HepG2 (cell line): ENCODE measurements around the gene KLF15. TPM values are rescaled to one million over a fixed set of nuclear protein-coding genes. Genes with fewer than 3 reads are reported as not detected.

ENCODE experiments used
- BCL6 ChIP-seq: IDR thresholded peaks from 2 replicates; pipeline ENCODE4 v1.6.1; 2016; ENCODE audit warnings: missing genetic modification reagents, missing compliant biosample characterization
- CREB1 ChIP-seq, 2 experiments: fragments of 450-650 bp in 1 of 2; IDR thresholded peaks; 2 replicates each; pipeline ENCODE4 v1.6.1; 2016 to 2017; ENCODE audit warnings: control low read depth in 1 of 2, mild to moderate bottlenecking in 1 of 2, missing compliant biosample characterization in 1 of 2, missing genetic modification characterization in 1 of 2
- FOXO1 ChIP-seq: sonication (generic); formaldehyde crosslinking; IDR thresholded peaks from 2 replicates; pipeline ENCODE4 v1.4.0; 2020; ENCODE audit warnings: missing genetic modification reagents
- HNRNPL ChIP-seq: fragments of 200-400 bp; formaldehyde crosslinking; IDR thresholded peaks from 2 replicates; pipeline ENCODE4 v1.6.1; 2017; ENCODE audit warnings: mild to moderate bottlenecking, low read depth, low read length
- KAT8 ChIP-seq: IDR thresholded peaks from 2 replicates; pipeline ENCODE4 v1.6.1; 2016; ENCODE audit warnings: missing genetic modification reagents, missing compliant biosample characterization
- PPARG ChIP-seq: conservative IDR thresholded peaks from 2 replicates; pipeline ENCODE4 v1.6.1; 2016; ENCODE audit warnings: missing biosample characterization, missing genetic modification reagents
- SIX1 ChIP-seq: sonication (generic); formaldehyde crosslinking; IDR thresholded peaks from 2 replicates; pipeline ENCODE4 v1.4.0; 2020; ENCODE audit warnings: missing genetic modification reagents, borderline replicate concordance
- THAP11 ChIP-seq: IDR thresholded peaks from 2 replicates; pipeline ENCODE4 v1.6.1; 2016; ENCODE audit warnings: missing biosample characterization, missing genetic modification reagents
- ZBTB38 ChIP-seq: sonication (generic); formaldehyde crosslinking; IDR thresholded peaks from 2 replicates; pipeline ENCODE4 v1.5.1; 2020; ENCODE audit warnings: mild to moderate bottlenecking, missing genetic modification reagents
- ZNF281 ChIP-seq: sonication (generic); formaldehyde crosslinking; IDR thresholded peaks from 2 replicates; pipeline ENCODE4 v1.4.0; 2020; ENCODE audit warnings: missing genetic modification reagents, borderline replicate concordance
- ZNF644 ChIP-seq: IDR thresholded peaks from 2 replicates; pipeline ENCODE4 v1.6.1; 2016; ENCODE audit warnings: low read depth
- polyA plus RNA-seq, 8 experiments: library from polyadenylated mRNA; depleted of rRNA in 3 of 8; stranded (reverse) in 7 of 8; unstranded in 1 of 8; fragments of >200 nt; fragmentation: Illumina TruSeq in 4 of 8; extraction: Trizol in 4 of 8; gene quantifications; 2 replicates each; pipeline versions ENCODE4 v1.2.1 to v1.2.3, GENCODE V29; 2011 to 2016; ENCODE audit warnings: low read depth in 4 of 8, missing spikeins in 1 of 8, mixed read lengths in 1 of 8; ENCODE audit not compliant: insufficient read depth in 1 of 8
- total RNA-seq, 5 experiments: library from RNA; depleted of rRNA; stranded (reverse); fragments of >200 nt; fragmentation: Illumina TruSeq; extraction: Trizol; gene quantifications; 2 replicates each; pipeline ENCODE4 v1.2.3, GENCODE V29; 2016; ENCODE audit warnings: low read depth in 1 of 5
- TF ChIP-seq, protein P1 (sequence below): IDR thresholded peaks from 2 replicates; pipeline ENCODE4 v1.6.1; 2012; ENCODE audit warnings: low read depth, low read length, improper control_type of control experiment
- TF ChIP-seq, protein P2 (sequence below): sonication (generic); formaldehyde crosslinking; conservative IDR thresholded peaks from 2 replicates; pipeline ENCODE4 v1.4.0; 2020; ENCODE audit warnings: mild to moderate bottlenecking, missing genetic modification reagents, moderate library complexity
- TF ChIP-seq, protein P3 (sequence below): sonication (generic); formaldehyde crosslinking; IDR thresholded peaks from 2 replicates; pipeline ENCODE4 v1.4.0; 2020; ENCODE audit warnings: missing genetic modification reagents
- TF ChIP-seq, protein P4 (sequence below): sonication (generic); formaldehyde crosslinking; IDR thresholded peaks from 2 replicates; pipeline ENCODE4 v1.4.0; 2020; ENCODE audit warnings: mild to moderate bottlenecking, missing genetic modification reagents

Gene KLF15
- total and polyA plus RNA-seq, 2 of the 13 experiments (the other 11 are each of a cell fraction or from before 2014, with no cell fraction given) = 7.1 to 7.8 TPM

DNA sequence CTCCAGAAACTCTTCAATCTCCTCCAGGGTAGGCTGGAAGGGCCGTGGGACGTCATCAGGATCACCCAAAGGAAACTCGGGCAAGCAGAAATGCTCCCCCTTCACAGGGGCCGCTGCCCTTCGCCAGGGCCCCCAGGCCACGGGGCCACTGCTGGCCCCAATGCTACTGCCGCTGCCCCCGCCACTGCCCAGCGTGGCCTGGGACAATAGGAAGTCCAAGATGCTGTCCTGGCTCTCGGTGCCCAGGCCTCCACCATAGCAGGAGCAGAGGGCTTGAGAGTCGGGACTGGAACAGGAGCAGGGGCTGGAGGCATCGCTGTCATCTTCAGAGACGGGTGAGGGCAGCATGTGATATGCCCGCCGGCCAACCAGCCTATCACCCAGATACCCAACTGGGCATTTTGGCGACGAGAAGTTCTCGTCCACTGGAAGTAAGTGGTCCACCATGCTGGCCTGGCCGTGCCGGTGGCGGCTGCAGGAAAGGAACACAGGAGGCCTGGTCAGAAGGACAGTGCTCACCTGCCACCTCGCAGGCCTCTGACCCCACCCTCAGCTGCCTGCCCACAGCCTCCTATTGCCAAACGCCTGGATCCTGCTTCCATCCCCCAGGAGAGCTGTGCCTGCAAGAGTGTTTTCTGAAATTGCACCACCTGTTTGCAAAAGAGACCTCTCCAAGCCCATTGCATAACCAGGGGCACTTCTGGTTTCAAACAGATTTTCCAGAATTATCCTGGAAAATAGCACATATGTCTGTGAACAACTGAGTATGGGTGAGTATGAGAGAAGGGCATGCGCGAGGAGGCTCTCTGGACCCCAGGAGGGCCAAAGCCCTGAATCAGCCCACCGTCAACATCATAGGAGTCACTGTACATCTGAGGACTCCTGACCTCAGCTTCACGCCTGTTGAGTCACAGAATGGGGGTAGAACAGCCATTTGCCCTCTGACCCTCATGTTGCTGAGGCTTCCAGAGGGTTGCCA is 4.4 kb downstream of the KLF15 start (continued):
- TF ChIP-seq, protein P1, sequence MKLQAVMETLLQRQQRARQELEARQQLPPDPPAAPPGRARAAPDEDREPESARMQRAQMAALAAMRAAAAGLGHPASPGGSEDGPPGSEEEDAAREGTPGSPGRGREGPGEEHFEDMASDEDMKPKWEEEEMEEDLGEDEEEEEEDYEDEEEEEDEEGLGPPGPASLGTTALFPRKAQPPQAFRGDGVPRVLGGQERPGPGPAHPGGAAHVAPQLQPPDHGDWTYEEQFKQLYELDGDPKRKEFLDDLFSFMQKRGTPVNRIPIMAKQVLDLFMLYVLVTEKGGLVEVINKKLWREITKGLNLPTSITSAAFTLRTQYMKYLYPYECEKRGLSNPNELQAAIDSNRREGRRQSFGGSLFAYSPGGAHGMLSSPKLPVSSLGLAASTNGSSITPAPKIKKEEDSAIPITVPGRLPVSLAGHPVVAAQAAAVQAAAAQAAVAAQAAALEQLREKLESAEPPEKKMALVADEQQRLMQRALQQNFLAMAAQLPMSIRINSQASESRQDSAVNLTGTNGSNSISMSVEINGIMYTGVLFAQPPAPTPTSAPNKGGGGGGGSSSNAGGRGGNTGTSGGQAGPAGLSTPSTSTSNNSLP = 0 out of 2 replicates have a peak, but pooled peaks have one; percentile 25
- TF ChIP-seq SIX1 (CRISPR knock-in tag) (no peak), PPARG (CRISPR knock-in tag) (peak; percentile 53; the same call in 1 of the 2 replicates), HNRNPL (peak; percentile 59; the same call in 1 of the 2 replicates), FOXO1 (CRISPR knock-in tag) (peak; percentile 5; the same call in 1 of the 2 replicates), ZNF644 (CRISPR knock-in tag) (no peak), KAT8 (CRISPR knock-in tag) (0 out of 2 replicates have a peak, but pooled peaks have one; percentile 28), ZNF281 (CRISPR knock-in tag) (peak; percentile 63; the same call in 1 of the 2 replicates), ZBTB38 (0 out of 2 replicates have a peak, but pooled peaks have one; percentile 25), CREB1 (IDR thresholded peaks at IDR 0.05) (0 out of 2 replicates have a peak, but pooled peaks have one; percentile 5), CREB1 (CRISPR knock-in tag; IDR thresholded peaks at IDR 0.05) (no peak), THAP11 (CRISPR knock-in tag) (no peak), BCL6 (CRISPR knock-in tag) (0 out of 2 replicates have a peak, but pooled peaks have one; percentile 0)
- TF ChIP-seq, protein P2, sequence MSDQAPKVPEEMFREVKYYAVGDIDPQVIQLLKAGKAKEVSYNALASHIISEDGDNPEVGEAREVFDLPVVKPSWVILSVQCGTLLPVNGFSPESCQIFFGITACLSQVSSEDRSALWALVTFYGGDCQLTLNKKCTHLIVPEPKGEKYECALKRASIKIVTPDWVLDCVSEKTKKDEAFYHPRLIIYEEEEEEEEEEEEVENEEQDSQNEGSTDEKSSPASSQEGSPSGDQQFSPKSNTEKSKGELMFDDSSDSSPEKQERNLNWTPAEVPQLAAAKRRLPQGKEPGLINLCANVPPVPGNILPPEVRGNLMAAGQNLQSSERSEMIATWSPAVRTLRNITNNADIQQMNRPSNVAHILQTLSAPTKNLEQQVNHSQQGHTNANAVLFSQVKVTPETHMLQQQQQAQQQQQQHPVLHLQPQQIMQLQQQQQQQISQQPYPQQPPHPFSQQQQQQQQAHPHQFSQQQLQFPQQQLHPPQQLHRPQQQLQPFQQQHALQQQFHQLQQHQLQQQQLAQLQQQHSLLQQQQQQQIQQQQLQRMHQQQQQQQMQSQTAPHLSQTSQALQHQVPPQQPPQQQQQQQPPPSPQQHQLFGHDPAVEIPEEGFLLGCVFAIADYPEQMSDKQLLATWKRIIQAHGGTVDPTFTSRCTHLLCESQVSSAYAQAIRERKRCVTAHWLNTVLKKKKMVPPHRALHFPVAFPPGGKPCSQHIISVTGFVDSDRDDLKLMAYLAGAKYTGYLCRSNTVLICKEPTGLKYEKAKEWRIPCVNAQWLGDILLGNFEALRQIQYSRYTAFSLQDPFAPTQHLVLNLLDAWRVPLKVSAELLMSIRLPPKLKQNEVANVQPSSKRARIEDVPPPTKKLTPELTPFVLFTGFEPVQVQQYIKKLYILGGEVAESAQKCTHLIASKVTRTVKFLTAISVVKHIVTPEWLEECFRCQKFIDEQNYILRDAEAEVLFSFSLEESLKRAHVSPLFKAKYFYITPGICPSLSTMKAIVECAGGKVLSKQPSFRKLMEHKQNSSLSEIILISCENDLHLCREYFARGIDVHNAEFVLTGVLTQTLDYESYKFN (CRISPR knock-in tag) = peak; percentile 55
- TF ChIP-seq, protein P3, sequence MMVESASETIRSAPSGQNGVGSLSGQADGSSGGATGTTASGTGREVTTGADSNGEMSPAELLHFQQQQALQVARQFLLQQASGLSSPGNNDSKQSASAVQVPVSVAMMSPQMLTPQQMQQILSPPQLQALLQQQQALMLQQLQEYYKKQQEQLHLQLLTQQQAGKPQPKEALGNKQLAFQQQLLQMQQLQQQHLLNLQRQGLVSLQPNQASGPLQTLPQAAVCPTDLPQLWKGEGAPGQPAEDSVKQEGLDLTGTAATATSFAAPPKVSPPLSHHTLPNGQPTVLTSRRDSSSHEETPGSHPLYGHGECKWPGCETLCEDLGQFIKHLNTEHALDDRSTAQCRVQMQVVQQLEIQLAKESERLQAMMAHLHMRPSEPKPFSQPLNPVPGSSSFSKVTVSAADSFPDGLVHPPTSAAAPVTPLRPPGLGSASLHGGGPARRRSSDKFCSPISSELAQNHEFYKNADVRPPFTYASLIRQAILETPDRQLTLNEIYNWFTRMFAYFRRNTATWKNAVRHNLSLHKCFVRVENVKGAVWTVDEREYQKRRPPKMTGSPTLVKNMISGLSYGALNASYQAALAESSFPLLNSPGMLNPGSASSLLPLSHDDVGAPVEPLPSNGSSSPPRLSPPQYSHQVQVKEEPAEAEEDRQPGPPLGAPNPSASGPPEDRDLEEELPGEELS (CRISPR knock-in tag) = no peak
- TF ChIP-seq, protein P4, sequence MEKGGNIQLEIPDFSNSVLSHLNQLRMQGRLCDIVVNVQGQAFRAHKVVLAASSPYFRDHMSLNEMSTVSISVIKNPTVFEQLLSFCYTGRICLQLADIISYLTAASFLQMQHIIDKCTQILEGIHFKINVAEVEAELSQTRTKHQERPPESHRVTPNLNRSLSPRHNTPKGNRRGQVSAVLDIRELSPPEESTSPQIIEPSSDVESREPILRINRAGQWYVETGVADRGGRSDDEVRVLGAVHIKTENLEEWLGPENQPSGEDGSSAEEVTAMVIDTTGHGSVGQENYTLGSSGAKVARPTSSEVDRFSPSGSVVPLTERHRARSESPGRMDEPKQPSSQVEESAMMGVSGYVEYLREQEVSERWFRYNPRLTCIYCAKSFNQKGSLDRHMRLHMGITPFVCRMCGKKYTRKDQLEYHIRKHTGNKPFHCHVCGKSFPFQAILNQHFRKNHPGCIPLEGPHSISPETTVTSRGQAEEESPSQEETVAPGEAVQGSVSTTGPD (CRISPR knock-in tag) = no peak
